ENCODE measurements around the gene PCDH18.

DNA sequence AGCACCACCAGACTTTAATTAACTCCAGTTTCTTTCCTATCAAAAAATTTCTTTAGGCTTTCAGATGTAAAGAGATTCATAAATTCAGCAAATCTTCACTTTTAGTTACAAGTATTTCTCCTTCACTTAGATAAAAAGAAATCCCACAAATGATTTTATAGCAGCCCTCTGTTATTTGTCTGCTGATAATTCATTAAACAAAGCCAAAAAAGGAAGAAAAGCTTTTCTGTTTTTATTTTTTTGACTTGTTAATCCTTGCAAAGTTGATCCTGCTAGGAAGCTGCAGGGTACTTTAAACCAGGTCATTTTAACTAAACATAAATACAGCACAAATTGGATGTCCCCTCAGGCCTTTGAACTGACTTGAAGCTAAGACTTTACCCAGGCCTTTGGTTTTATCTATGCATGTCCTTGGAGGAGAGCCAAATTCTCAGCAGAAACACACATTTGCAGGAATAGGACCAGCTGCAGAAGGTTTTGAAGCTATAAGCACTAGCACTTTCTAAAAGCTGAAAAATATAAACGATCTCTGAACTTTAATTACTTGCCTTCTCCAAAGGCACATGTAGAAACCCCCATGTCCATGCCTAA is 57.5 kb downstream of the PCDH18 start:
- no peak for TF ChIP-seq ZNF782 (CRISPR knock-in tag; IDR thresholded peaks at IDR 0.05; ENCODE audit: borderline replicate concordance)
- no peak for TF ChIP-seq FOSL1 (CRISPR knock-in tag; IDR thresholded peaks at IDR 0.05; ENCODE audit: borderline replicate concordance)
- no peak for TF ChIP-seq SIN3A (IDR thresholded peaks at IDR 0.05; ENCODE audit: borderline replicate concordance, low read depth, low read length)
- TF ChIP-seq HNRNPK (IDR thresholded peaks at IDR 0.05; ENCODE audit: low read depth, low read length, poor library complexity, severe bottlenecking): no peak
- TF ChIP-seq, protein P1, sequence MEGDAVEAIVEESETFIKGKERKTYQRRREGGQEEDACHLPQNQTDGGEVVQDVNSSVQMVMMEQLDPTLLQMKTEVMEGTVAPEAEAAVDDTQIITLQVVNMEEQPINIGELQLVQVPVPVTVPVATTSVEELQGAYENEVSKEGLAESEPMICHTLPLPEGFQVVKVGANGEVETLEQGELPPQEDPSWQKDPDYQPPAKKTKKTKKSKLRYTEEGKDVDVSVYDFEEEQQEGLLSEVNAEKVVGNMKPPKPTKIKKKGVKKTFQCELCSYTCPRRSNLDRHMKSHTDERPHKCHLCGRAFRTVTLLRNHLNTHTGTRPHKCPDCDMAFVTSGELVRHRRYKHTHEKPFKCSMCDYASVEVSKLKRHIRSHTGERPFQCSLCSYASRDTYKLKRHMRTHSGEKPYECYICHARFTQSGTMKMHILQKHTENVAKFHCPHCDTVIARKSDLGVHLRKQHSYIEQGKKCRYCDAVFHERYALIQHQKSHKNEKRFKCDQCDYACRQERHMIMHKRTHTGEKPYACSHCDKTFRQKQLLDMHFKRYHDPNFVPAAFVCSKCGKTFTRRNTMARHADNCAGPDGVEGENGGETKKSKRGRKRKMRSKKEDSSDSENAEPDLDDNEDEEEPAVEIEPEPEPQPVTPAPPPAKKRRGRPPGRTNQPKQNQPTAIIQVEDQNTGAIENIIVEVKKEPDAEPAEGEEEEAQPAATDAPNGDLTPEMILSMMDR (CRISPR knock-in tag; IDR thresholded peaks at IDR 0.05): no peak
- TF ChIP-seq, protein P2, sequence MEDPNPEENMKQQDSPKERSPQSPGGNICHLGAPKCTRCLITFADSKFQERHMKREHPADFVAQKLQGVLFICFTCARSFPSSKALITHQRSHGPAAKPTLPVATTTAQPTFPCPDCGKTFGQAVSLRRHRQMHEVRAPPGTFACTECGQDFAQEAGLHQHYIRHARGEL (CRISPR knock-in tag; IDR thresholded peaks at IDR 0.05): no peak
- no peak for TF ChIP-seq ZMYM2 (CRISPR knock-in tag; IDR thresholded peaks at IDR 0.05)
- TF ChIP-seq NPAS2 (CRISPR knock-in tag; IDR thresholded peaks at IDR 0.05; ENCODE audit: borderline replicate concordance): no peak
- no peak for TF ChIP-seq JUND (CRISPR knock-in tag; IDR thresholded peaks at IDR 0.05)
- no peak for TF ChIP-seq ZNF232 (CRISPR knock-in tag; IDR thresholded peaks at IDR 0.05; ENCODE audit: borderline replicate concordance)
- TF ChIP-seq ZNF562 (CRISPR knock-in tag; IDR thresholded peaks at IDR 0.05; ENCODE audit: borderline replicate concordance): no peak
- no peak for TF ChIP-seq ELF4 (CRISPR knock-in tag; IDR thresholded peaks at IDR 0.05; ENCODE audit: borderline replicate concordance)
